Activated T-cell treated with anti-CD3 and anti-CD28 coated beads, Interleukin-2, amount 50 U/mL, for 72 hours (primary cell): Measurements from ENCODE around the gene LARGE1. TPM values are rescaled to one million over a fixed set of nuclear protein-coding genes. Genes with fewer than 3 reads are reported as not detected.
A peak's percentile ranks its signal among the peaks of the same experiment; 100 is the strongest.

Experiments used
- ATAC-seq, 2 donors: fragments of 150-1000 bp; cut with Tn5 transposase; replicated peaks in 1 of 2; 2 replicates each; pipeline ENCODE4 v1.10.0; 2021; ENCODE audit warnings: moderate library complexity in 2 of 2, mild to moderate bottlenecking in 1 of 2
- DNase-seq, 2 donors: peaks; one replicate each; pipeline ENCODE4 v3.0.0; 2021 to 2022; ENCODE audit warnings: mixed read lengths in 1 of 2
- H3K27ac Mint-ChIP-seq: one replicate; pipeline ENCODE4 v1.8.0; 2022; ENCODE audit warnings: mild to moderate bottlenecking, moderate library complexity, mixed read lengths
- H3K27me3 Mint-ChIP-seq: one replicate; pipeline ENCODE4 v1.8.0; 2022; ENCODE audit warnings: low read depth, mixed read lengths
- H3K36me3 Mint-ChIP-seq, 2 donors: one replicate each; pipeline ENCODE4 v1.8.0; 2022; ENCODE audit warnings: mixed read lengths in 2 of 2, mild to moderate bottlenecking in 1 of 2; ENCODE audit not compliant: insufficient read depth in 2 of 2
- H3K4me1 Mint-ChIP-seq: one replicate; pipeline ENCODE4 v1.8.0; 2022; ENCODE audit warnings: low read depth, mixed read lengths
- H3K4me3 Mint-ChIP-seq, 2 donors: one replicate each; pipeline ENCODE4 v1.8.0; 2022; ENCODE audit warnings: mild to moderate bottlenecking in 2 of 2, mixed read lengths in 2 of 2, moderate library complexity in 2 of 2
- H3K9me3 Mint-ChIP-seq, 2 donors: one replicate each; pipeline ENCODE4 v1.8.0; 2022; ENCODE audit warnings: mixed read lengths in 2 of 2
- total RNA-seq, 2 donors: library from RNA; stranded (reverse); gene quantifications; one replicate each; pipeline ENCODE4 v1.2.3, GENCODE V29; 2022

The LARGE1 gene
- total RNA-seq, 2 donors from 2014 or later: 0.82 to 3.6 TPM

DNA sequence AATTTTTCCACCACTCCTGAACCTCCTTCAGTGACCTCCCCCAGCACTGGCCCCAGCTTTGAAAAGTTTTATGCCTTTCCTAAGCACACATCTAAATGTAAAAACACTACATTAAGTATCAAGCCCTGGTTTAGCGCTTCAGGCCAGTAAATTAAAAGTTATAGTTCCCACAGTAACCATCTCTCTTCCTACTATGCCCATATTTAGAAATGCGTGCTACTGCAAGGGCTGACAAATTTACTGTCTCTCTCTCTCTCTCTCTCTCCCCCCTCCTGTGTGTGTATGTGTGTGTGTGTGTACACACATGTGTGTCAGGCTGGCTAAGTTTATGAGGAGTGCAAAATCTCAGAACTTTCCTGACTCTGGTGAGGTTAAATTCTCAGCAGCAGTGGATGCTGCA, 231.4 kb downstream of the LARGE1 start:
- ATAC-seq (no peak), DNase-seq (no peak)
- no peak overlapping the region for H3K4me3 Mint-ChIP-seq
- no peaks in the 10 kb centered on the region for H3K4me1 Mint-ChIP-seq
- no peaks in the 10 kb centered on the region for H3K27me3 Mint-ChIP-seq
- no peak overlapping the region for H3K27ac Mint-ChIP-seq
- peaks cover 7 to 19% of the 10 kb centered on the region in 2 donors for H3K9me3 Mint-ChIP-seq
- H3K36me3 Mint-ChIP-seq: peaks cover 0 to 4% of the 10 kb centered on the region in 2 donors

DNA sequence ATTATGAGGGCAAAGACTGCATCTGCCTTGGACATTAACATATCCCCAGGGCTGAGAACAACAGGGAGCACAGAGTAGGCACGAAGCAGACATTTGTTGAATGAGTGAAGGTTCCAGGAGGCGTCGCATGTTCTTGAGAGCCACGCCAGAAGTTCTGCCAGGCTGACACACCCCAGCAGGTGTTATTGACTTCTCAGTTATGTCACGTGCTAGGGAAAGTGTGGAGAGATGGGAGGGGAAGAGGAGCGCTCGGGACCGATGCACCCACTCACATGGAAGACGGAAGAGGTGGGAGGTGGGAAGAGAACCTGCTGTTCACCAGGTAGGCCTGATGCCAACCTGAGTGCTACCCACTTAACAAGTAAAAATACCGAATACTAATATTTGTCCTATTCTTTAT, 232.8 kb downstream of the LARGE1 start:
- Mint-ChIP-seq H3K36me3 (peaks cover 0 to 4% of the 10 kb centered on the region in 2 donors), H3K9me3 (peaks cover 7 to 18% of the 10 kb centered on the region in 2 donors), H3K27ac (no peak overlapping the region), H3K4me3 (no peak overlapping the region), H3K27me3 (no peaks in the 10 kb centered on the region), H3K4me1 (no peaks in the 10 kb centered on the region)
- ATAC-seq: no peak
- DNase-seq: no peak

DNA sequence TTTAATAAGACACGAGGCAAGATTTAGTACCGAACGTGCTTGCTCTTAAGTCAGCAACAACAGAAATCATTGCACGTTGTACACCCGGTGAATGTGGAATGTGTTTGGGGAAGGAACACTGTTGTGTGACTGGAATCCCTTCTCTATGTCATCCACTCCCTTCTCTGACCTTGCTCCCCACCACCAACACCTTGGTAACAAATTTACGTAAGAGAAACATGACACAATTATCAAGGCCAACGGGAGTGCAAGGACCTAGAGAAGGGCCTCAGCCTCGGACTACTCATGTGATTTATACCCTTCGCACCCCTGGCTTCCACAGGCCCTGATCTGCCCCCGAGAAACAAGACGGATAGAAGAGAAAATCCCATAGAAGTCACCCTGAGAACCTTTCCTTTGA, 236.2 kb downstream of the LARGE1 start:
- ATAC-seq (no peak), DNase-seq (no peak)
- Mint-ChIP-seq H3K36me3 (peaks cover 0 to 3% of the 10 kb centered on the region in 2 donors), H3K4me3 (no peak overlapping the region), H3K27ac (no peak overlapping the region), H3K27me3 (no peaks in the 10 kb centered on the region), H3K4me1 (no peaks in the 10 kb centered on the region), H3K9me3 (peaks cover 4 to 15% of the 10 kb centered on the region in 2 donors)

DNA sequence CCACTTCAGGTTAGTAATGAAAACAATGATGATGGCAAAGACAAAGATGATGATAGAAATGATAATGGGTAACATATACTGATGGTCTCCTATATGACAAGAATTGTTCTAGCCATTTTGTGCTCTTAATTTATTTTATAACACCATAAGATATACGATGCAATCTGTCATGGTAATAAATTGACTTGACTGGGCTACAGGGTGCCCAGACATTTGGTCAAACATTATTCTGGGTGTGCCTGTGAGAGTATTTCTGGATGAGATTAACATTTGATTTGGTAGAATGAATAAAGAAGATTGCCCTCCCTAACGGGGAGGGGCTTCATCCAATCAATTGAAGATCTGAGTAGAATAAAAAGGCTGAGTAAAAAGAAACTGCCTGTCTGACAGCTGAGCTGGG, 237.3 kb downstream of the LARGE1 start:
- Mint-ChIP-seq H3K4me1 (no peaks in the 10 kb centered on the region), H3K9me3 (peaks cover 3 to 9% of the 10 kb centered on the region in 2 donors), H3K4me3 (no peak overlapping the region), H3K36me3 (peaks cover 0 to 2% of the 10 kb centered on the region in 2 donors), H3K27me3 (no peaks in the 10 kb centered on the region), H3K27ac (no peak overlapping the region)
- ATAC-seq (no peak), DNase-seq (no peak)

DNA sequence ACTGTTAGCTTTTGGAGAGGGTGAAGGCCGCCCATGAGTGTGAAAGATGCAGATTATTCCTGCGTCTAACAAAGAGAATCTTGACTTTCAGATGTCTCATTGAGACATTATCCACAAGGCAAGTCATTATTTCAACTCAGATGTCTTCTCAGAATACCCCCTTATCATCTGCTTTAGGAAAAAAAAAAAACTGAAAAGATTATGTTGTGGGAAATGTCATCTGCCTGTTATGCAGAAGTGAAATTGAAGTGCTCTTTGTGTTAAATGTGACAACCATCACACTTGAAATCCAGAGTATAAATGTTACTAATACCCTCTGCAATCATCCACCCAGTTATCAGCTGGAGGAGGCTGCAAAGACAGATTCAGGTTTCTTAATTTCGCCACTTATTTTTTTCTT, 239.6 kb downstream of the LARGE1 start:
- Mint-ChIP-seq H3K36me3 (no peaks in the 10 kb centered on the region), H3K4me3 (no peak overlapping the region), H3K27ac (no peak overlapping the region), H3K9me3 (peaks cover 3 to 11% of the 10 kb centered on the region in 2 donors), H3K4me1 (no peaks in the 10 kb centered on the region), H3K27me3 (no peaks in the 10 kb centered on the region)
- no peak for DNase-seq
- ATAC-seq: no peak

DNA sequence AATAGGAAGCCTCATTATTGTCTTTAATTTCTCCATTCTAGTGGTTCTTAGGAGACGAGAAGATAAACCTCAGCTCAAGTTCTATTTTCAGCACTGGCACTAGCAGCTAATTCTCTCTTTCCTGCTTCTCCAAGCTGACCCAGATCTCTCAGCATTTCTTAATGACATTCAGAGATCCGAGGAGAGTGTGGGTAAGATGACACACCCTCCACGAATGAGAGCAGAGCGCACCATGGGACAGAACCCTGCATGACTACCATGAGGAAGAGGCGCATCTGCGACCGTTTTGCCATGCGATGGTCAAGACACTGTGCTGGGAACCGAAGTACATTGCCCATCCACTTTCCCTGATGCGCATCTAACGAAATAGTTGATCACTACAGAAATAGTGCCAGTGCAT, 241.8 kb downstream of the LARGE1 start:
- Mint-ChIP-seq H3K27me3 (no peaks in the 10 kb centered on the region), H3K27ac (no peak overlapping the region), H3K9me3 (peaks cover 6 to 8% of the 10 kb centered on the region in 2 donors), H3K4me3 (no peak overlapping the region), H3K4me1 (no peaks in the 10 kb centered on the region), H3K36me3 (peaks cover 0 to 3% of the 10 kb centered on the region in 2 donors)
- DNase-seq: no peak
- no peak for ATAC-seq

DNA sequence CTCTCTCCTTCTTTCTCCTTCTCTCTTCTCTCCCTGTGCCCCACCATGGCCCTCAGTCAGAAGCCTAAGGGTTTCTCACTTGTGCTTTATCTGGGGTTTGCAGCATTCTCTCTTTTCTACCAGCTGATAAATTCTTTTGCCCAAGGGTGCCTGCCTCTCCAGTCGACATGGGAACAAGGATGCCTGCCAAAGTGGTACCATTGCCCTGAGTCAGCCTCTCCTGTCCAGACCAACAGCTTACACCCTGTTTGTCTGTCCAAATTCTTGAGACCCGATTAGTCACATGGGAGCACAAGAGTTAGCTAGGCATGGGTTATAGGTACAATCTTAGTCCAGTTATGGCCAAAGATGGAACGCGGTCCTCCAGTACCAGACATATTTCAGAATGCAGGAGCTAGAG, 242.7 kb downstream of the LARGE1 start:
- no peak overlapping the region for H3K27ac Mint-ChIP-seq
- H3K36me3 Mint-ChIP-seq: peaks cover 0 to 3% of the 10 kb centered on the region in 2 donors
- ATAC-seq (no peak), DNase-seq (no peak)
- H3K9me3 Mint-ChIP-seq: peaks cover 3 to 6% of the 10 kb centered on the region in 2 donors
- H3K4me3 Mint-ChIP-seq: no peak overlapping the region
- H3K27me3 Mint-ChIP-seq: no peaks in the 10 kb centered on the region
- H3K4me1 Mint-ChIP-seq: no peaks in the 10 kb centered on the region

DNA sequence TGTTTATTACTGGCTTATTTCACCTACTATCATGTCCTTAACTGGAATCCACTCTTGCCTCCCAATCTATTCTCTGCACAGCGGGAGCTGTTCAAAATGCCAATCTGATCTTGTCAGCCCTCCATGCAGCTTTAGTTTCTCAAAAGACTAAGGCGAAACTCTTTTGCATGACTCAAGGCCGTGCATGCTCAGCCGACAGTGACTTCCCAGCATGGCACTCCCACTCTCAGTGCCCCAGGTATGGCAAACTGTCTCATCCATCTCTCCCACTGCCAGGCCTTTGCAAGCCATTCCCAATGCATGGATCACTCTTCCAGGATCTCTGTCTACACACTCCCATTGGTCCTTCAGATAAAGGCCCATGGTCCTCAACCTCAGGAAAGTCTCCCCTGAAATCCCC, 245.9 kb downstream of the LARGE1 start:
- Mint-ChIP-seq H3K36me3 (peaks cover 0 to 3% of the 10 kb centered on the region in 2 donors), H3K4me3 (no peak overlapping the region), H3K27me3 (no peaks in the 10 kb centered on the region), H3K4me1 (no peaks in the 10 kb centered on the region), H3K27ac (no peak overlapping the region), H3K9me3 (peaks cover 3 to 5% of the 10 kb centered on the region in 2 donors)
- DNase-seq: no peak
- no peak for ATAC-seq

DNA sequence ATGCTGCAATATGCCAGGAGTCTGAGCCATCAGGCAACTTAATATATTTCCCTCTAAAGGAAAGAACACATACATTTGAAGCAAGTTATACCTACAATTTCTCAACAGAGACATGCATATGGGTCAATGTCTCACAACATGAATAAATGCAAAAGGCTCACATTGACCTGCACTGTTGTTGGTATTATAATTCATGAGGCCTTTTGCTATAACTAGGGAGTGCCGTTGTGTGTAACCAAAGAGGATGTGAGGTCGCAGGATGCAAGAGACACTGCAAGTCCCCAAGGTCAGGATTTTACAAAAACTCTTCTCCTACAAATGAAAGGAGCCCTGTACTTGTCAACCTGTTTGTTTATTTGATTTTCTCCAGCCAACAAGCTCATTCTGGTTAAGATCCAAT, 250.5 kb downstream of the LARGE1 start:
- Mint-ChIP-seq H3K36me3 (peaks cover 0 to 3% of the 10 kb centered on the region in 2 donors), H3K4me3 (no peak overlapping the region), H3K4me1 (no peaks in the 10 kb centered on the region), H3K9me3 (peaks cover 4 to 5% of the 10 kb centered on the region in 2 donors), H3K27me3 (no peaks in the 10 kb centered on the region), H3K27ac (no peak overlapping the region)
- no peak for ATAC-seq
- DNase-seq: no peak

DNA sequence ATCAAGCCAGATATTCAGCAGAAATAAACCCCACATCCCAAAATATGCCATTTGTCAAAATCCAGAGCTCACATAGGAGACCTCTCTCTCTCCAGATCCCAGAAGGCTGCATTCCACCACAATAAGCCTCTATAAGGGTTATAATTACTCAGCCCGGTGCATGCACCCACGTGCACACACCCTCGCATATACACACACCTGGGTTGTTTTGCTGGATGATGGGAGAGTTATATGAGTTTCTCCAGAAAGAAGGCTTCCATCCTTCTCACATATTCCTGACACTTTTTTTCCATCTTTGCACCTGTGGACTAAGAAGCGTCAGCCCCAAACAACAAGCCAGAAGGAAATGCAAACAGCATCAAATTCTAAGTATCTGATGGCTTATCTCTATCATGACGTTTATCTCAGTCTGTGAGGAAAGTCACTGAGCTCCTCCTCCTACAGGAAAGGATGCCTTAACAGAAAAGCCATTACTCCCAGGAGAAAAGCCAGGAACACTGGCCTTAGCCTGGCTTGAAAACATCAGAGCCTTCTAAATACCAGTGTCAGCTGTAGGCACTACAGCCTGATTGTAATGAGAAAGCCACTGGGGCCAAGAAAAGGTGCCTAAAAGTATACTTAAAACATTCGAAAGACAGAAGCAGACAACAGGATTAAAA, 253.2 kb downstream of the LARGE1 start:
- Mint-ChIP-seq H3K27ac (no peak overlapping the region), H3K27me3 (no peaks in the 10 kb centered on the region), H3K4me1 (no peaks in the 10 kb centered on the region), H3K36me3 (no peaks in the 10 kb centered on the region), H3K4me3 (no peak overlapping the region), H3K9me3 (peaks cover 1 to 4% of the 10 kb centered on the region in 2 donors)
- ATAC-seq (no peak), DNase-seq (no peak)

DNA sequence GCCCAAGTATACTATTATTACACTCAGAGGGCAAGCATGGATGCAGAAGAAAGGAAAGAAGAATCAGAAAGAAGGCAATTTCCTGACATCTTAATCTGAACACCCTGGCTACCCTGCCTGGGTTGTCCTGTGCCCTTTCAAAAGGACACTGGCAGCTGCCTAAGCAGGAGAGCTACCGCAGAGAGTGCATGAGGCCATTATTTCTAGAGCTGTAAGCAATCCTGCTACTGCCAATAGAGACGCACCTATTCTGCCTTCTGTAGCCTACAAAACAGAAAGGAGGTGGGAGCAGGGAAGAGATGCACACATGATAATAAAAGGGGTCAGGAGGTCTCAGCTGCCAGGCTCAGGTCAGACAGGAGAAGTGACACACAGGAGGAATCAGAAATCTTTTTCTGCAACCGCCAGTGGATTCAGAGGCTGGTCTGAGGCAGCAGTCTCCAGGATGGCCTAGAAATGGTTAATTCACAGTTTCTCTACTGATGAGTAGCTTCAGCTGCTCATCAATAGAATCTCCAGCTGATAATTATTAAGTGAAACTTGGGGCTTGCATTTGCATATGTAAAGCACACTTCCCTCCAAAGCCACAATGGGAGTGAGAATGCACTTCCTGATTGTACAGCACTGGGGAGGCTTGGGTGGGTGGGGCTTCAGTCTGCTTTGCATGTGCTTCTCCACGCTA, 253.9 kb downstream of the LARGE1 start:
- H3K4me1 Mint-ChIP-seq: no peaks in the 10 kb centered on the region
- no peak overlapping the region for H3K27ac Mint-ChIP-seq
- ATAC-seq (no peak), DNase-seq (no peak)
- no peaks in the 10 kb centered on the region for H3K27me3 Mint-ChIP-seq
- no peaks in the 10 kb centered on the region for H3K36me3 Mint-ChIP-seq
- H3K9me3 Mint-ChIP-seq: peaks cover 1 to 4% of the 10 kb centered on the region in 2 donors
- H3K4me3 Mint-ChIP-seq: no peak overlapping the region

DNA sequence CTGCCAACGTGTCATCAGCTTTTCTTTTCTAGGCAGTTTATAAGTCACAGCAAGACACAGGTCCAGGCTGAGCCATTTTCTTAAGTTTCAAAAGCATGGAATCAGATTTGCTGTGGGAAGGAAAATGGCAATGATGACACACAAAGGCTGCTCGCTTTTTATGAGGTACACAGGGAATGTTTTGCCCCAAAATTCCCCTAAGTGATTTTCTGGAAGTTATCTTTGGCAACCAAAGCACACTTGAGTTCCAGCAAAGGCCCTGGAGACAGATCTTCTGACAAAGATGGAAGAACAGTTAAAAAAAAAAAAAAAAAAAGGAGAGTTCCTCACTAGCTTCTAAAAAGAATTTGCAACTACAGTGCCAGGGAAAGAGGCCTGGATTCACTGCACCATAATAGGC, 260.8 kb downstream of the LARGE1 start:
- no peak overlapping the region for H3K27ac Mint-ChIP-seq
- ATAC-seq (no peak), DNase-seq (no peak)
- H3K4me3 Mint-ChIP-seq: no peak overlapping the region
- peaks cover 6 to 8% of the 10 kb centered on the region in 2 donors for H3K9me3 Mint-ChIP-seq
- H3K4me1 Mint-ChIP-seq: no peaks in the 10 kb centered on the region
- no peaks in the 10 kb centered on the region for H3K27me3 Mint-ChIP-seq
- H3K36me3 Mint-ChIP-seq: no peaks in the 10 kb centered on the region

DNA sequence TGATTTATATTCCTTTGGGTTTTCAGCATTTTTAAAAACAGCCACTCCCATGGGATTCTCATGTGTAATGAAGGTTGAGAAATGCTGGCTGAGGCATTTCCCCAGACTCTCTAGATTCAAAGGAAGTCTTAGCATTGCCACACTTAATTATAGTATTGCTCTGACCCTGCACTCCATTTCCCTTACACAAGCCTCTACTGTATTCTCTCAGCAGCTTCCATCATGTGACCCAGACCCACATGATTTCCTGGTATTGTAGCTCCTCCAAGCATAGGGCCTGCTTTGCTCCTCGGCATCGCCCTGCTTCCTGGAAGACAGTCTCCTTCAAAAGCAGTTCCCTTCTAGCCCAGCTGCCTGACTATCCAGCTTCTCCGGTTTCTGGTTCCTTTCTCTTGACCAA, 261.5 kb downstream of the LARGE1 start:
- no peaks in the 10 kb centered on the region for H3K36me3 Mint-ChIP-seq
- H3K4me3 Mint-ChIP-seq: no peak overlapping the region
- DNase-seq: no peak
- H3K27ac Mint-ChIP-seq: peak overlapping the region; percentile 43
- no peak for ATAC-seq
- H3K9me3 Mint-ChIP-seq: peaks cover 6 to 8% of the 10 kb centered on the region in 2 donors
- no peaks in the 10 kb centered on the region for H3K27me3 Mint-ChIP-seq
- H3K4me1 Mint-ChIP-seq: no peaks in the 10 kb centered on the region

DNA sequence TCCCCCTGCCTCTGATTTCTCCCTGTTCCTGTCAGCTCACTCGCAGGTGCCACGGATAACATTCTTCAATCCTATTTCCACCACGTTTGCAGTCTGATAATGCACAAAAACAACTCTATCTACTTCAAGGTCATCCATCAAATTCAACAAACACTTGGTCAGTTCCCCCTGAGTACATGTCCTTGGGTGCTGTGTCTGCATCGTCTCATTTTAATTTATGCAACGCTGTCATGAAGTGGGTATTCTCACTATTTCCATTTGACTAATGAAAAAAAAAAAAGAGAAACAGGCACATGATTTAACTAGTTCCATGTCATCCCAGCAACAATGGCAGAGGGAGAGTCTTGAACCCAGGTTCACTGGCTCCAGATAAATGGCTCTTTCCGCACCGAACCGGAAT, 262.6 kb downstream of the LARGE1 start:
- H3K36me3 Mint-ChIP-seq: no peaks in the 10 kb centered on the region
- DNase-seq (no peak), ATAC-seq (no peak)
- H3K27me3 Mint-ChIP-seq: no peaks in the 10 kb centered on the region
- H3K27ac Mint-ChIP-seq: no peak overlapping the region
- no peaks in the 10 kb centered on the region for H3K4me1 Mint-ChIP-seq
- no peak overlapping the region for H3K4me3 Mint-ChIP-seq
- peaks cover 6 to 8% of the 10 kb centered on the region in 2 donors for H3K9me3 Mint-ChIP-seq
